ENCODE data around the gene EPN3.

DNA sequence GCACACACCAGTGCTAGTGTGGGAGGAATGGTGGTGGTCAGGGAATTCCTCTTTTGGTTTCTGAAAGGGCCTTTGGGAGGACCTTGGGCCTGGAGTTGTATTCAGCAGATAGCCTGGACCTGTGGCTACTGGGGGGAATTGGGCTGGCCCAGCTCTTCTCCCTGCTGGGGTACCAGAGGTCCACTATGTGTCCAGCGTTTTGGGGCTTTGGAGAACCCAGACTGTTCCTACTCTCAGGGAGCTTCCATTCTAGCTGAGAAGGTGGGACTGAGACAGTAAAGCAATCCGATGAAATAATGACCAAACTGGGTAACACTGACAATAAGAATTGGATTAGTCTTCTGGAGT is 2.4 kb downstream of the EPN3 start:
- TF ChIP-seq, protein P1, sequence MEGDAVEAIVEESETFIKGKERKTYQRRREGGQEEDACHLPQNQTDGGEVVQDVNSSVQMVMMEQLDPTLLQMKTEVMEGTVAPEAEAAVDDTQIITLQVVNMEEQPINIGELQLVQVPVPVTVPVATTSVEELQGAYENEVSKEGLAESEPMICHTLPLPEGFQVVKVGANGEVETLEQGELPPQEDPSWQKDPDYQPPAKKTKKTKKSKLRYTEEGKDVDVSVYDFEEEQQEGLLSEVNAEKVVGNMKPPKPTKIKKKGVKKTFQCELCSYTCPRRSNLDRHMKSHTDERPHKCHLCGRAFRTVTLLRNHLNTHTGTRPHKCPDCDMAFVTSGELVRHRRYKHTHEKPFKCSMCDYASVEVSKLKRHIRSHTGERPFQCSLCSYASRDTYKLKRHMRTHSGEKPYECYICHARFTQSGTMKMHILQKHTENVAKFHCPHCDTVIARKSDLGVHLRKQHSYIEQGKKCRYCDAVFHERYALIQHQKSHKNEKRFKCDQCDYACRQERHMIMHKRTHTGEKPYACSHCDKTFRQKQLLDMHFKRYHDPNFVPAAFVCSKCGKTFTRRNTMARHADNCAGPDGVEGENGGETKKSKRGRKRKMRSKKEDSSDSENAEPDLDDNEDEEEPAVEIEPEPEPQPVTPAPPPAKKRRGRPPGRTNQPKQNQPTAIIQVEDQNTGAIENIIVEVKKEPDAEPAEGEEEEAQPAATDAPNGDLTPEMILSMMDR (IDR thresholded peaks at IDR 0.05): no peak
- TF ChIP-seq, protein P2, sequence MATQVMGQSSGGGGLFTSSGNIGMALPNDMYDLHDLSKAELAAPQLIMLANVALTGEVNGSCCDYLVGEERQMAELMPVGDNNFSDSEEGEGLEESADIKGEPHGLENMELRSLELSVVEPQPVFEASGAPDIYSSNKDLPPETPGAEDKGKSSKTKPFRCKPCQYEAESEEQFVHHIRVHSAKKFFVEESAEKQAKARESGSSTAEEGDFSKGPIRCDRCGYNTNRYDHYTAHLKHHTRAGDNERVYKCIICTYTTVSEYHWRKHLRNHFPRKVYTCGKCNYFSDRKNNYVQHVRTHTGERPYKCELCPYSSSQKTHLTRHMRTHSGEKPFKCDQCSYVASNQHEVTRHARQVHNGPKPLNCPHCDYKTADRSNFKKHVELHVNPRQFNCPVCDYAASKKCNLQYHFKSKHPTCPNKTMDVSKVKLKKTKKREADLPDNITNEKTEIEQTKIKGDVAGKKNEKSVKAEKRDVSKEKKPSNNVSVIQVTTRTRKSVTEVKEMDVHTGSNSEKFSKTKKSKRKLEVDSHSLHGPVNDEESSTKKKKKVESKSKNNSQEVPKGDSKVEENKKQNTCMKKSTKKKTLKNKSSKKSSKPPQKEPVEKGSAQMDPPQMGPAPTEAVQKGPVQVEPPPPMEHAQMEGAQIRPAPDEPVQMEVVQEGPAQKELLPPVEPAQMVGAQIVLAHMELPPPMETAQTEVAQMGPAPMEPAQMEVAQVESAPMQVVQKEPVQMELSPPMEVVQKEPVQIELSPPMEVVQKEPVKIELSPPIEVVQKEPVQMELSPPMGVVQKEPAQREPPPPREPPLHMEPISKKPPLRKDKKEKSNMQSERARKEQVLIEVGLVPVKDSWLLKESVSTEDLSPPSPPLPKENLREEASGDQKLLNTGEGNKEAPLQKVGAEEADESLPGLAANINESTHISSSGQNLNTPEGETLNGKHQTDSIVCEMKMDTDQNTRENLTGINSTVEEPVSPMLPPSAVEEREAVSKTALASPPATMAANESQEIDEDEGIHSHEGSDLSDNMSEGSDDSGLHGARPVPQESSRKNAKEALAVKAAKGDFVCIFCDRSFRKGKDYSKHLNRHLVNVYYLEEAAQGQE (IDR thresholded peaks at IDR 0.05; ENCODE audit: insufficient read depth in 1 of 2, low read depth in 2 of 2, low read length in 1 of 2): no peak
- TF ChIP-seq POLR2AphosphoS5 (IDR thresholded peaks at IDR 0.05; ENCODE audit: low read depth, low read length): no peak
- TF ChIP-seq SIN3A (IDR thresholded peaks at IDR 0.05; ENCODE audit: borderline replicate concordance, insufficient read depth, low read depth, low read length): no peak
- no peak for TF ChIP-seq TCF7L2 (IDR thresholded peaks at IDR 0.05; ENCODE audit: low read depth, low read length)

All from Panc1 (cell line).